GM19455 (cell line): Measurements from ENCODE around the gene ORMDL2.

Experiments
- ATAC-seq: cut with Tn5 transposase; IDR thresholded peaks from one replicate; pipeline ENCODE4 v1.9.1; 2021; ENCODE audit not compliant: unreplicated experiment

ORMDL2 gene, protein sequence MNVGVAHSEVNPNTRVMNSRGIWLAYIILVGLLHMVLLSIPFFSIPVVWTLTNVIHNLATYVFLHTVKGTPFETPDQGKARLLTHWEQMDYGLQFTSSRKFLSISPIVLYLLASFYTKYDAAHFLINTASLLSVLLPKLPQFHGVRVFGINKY

DNA sequence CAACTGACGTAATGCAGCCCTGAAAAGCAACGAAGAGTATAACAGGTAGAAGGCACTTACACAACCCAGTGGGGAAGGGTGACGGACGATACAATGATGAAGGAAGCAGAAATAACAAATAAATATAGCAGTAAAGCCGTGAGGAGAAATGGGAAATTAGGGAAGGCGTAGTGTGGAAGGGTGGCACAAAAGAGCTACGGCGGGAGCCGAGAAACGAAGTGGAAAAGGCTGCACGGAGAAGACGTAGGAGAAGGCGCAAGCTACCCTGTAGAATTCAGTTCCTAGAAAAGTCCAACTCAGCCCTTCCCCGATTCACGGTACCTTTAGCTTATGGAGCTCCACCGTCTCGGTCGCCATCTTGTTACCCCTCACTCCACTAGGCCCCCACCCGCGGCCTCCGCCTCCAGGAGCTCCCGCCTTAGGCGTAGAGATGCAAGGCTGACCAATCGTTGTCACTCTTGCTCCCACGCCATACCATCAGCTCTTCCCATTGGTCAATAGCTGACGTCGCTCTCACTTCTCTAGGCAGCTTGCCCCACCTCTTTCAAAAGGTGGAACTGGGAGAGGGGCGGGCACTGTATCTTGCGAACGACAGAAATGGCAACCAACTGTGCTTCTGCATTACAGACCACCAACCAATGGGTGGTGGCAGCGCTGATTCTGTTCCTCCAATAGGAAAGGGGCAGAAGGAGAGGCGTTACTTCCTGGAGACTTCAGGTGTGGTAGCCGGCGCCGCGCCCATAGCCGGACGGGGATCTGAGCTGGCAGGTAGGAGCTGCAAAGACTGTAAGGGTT is at the start of gene ORMDL2, which contains the start of gene SARNP:
TSS of gene ORMDL2 (plus strand) at position 697 of the 795 bp plus-strand sequence. CDS start 959 bp downstream, outside the sequence.
TSS of gene SARNP (minus strand) at position 380 of the 795 bp plus-strand sequence. CDS start at position 357, 23 bp downstream.
- ATAC-seq, result peak; percentile 98

DNA sequence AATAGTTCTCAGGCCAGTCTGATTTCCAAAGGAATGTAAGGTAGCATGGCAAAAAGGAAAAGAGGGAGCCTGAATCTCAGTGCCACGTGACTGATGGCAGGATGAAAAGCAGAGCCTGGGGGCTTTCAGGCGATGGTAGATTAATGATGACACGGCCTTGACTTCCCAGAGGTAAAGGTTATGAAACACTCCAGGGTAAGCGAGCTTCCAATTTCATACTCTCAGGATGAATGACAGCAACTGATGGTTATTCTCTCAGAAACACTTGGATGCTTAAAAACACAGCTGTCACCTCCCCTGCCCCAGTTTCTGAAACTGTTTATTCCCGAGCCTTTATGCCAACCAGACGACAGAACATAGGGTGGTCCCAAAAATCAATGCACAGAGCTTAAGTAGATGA is 46.1 kb upstream of the ORMDL2 start:
- no peak for ATAC-seq

DNA sequence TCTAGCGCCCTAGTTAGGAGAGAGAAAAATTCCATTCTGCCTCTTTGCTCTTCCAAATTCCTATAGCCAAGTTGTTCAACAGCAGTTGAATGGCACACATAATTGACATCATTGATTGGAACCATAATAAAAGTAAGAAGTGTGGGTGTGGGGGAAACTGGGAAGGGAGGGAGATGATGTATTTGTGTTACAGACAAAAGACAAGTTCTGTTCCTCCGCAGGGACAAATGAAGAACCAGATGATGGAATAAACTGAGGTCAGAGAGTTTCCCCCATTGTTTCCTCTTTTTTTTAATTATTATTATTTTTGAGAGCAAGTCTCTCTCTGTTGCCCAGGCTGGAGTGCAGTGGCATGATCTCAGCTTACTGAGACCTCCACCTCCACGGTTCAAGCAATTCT is 40.0 kb upstream of the ORMDL2 start:
- ATAC-seq, result no peak

DNA sequence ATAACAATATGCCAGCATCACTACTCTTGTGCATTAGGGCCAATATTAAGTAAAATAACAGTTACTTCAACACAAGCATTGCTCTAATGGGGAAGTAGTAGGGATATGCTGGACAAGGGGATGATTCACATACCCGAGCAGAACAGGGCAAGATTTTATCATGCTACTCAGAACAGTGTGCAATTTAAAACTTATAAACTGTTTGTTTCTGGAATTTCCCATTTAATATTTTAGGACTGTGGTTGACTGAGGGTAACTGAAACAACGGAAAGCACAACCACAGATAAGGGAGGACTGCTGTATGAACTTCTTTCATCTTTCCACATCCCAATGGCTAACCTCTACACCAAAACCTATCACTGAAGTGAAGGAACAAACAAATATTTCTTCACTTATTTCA is 37.2 kb upstream of the ORMDL2 start:
- no peak for ATAC-seq

DNA sequence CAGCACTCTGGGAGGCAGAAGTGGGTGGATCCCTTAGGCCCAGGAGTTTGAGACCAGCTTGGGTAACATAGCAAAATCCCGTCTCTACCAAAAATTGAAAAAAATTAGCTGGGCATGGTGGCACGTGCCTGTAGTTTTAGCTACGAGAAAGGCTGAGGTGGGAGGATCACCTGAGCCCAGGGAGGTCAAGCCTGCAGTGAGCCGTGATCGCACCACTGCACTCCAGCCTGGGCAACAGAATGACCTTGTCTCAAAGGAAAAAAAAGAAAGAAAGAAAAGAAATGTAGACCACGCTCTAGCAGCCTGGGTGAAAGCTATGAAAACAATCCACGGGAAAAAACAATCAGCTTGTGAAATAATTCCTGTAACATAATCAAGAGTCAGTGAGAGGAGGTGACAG is 29.3 kb upstream of the ORMDL2 start:
- no peak for ATAC-seq

DNA sequence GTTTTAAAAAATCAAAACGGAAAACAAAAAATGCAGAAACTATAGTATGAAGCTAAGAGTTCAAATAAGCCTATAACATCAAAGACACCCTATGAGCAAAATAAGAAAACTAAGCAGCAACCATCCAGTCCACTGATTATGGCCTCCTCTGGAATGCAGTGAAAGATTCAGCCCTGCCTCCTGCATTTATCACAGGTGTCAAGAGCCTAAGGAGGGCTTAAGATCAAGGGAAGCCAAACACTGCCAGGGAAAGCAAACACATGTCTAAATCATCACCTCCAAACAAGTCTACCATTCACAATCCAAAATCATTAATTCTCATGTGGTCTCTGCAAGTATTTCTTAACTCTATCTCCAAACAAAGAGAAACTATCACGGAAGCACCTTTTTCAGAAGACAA is 28.7 kb upstream of the ORMDL2 start:
- ATAC-seq, result no peak

DNA sequence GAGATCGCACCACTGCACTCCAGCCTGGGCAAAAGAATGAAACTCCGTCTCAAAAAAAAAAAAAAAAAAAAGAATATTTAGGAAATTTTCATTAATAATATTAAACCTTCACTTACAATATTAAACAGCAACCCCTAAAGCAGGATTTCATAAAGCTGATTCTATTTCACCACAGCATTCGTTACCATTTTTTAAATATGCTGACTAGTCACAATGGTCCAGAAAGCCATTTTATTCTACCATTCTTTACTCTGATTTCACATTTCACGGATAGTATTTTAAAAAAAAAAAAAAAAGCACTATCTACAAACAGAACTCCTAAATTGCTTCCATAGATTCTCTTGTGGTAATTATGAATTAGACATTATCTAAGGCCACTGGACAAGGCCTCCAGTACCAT is 27.9 kb upstream of the ORMDL2 start:
- ATAC-seq, result no peak

DNA sequence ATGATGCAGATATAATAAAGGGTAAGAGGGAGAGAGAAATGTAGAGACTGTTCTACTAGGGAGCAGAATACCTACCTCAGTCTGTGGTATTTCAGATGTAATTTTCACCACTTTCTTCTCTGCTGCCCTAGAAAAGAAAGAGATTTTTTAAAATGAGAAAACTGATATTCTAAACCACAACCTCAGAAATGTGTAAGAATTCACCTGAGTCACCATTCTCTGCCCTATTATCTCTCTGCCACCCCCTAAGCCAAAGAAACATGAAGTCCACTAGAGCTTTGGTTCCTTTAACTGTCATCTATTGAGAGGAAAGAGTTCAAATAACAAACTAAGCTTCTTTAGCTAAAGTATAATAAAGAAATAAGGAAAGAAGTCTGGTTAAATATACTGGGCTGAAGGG is 21.9 kb upstream of the ORMDL2 start:
- ATAC-seq, result no peak

DNA sequence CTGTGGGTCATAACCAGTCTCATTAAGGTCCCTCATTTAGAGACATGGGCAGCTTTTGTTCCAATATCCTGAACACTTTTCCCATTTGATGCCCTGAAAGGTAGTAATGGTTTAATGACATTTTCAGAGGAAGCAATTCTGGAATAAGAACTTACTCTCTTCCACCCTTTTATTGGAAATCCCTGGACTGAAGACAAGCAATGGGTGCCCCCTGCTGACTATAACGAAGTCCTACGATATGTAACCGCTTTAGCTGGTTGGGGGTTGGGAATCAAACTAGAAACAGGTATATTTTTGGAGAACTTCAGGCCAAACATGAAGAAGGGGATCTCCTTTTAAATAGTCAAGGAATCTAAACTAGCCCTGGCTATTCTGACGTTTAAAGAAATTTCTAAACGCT is 20.8 kb upstream of the ORMDL2 start:
- no peak for ATAC-seq

DNA sequence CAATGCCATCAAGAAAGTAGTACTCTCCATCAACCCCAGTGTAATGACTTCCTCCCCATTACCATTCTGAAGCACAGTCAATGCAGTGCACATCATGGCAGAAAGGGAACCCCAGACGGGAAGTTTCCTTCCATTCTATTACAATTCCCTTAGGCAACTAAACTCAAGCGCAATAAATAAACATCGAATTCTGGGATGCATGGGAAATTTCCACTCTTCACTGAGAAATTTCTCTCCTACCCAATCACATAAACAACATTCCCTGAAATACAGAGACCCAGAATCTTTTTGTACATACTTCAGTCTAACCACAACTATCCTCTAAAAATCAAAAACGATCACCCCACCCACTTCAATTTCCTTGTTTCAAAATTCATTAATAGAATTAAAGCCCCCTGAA is 20.3 kb upstream of the ORMDL2 start:
- no peak for ATAC-seq

DNA sequence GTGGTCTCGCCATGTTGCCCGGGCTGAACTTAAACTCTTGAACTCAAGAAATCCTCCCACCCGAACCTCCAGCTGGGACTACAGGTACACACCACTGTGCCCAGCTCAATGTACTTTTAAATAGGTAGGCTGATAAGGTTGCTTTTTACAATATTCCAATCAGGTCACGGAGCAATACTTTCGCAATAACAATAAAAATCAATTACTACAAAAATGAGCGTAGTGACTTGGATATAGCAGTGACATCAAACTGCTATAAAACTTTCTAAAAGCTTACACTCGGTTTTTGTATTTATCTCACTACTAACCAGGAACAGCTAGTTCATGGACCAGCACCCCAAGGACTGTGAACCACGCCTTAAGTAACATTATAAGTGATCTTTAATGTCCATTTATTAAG is 10.9 kb upstream of the ORMDL2 start:
- no peak for ATAC-seq

DNA sequence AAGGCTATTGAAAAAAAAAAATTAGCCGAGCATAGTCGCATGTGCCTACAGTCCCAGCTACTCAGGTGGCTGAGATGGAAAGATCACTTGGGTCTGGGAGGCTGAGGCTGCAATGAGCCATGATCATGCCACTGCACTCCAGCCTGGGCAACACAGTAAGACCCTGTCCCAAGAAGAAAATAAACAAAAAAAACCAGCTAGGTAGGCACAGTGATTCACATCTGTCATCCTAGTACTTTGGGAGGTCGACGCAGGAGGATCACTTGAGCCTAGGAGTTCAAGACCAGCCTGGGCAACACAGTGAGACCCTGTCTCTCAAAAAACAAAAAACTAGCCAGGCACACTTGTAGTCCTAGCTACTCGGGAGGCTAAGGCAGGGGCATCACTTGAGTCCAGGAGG is 8.6 kb upstream of the ORMDL2 start:
- no peak for ATAC-seq

DNA sequence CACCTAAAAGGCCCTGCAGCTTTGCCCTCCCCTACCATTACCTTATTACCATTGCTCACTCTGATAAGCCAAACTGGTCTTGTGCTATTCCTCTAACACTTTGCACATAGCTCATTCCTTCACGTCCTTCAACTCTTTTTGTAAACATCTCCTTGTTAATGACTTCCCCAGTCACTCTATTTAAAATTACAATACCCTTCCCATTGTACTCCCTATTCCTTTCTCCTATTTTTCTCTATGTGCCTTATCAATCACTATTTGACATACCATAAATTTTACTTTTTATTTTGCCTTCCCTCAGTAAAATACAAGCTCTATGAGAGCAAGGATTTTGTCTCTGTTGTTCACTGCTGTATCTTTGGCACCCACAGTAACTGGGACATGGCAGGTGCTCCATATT is 5.8 kb upstream of the ORMDL2 start:
- ATAC-seq, result no peak

DNA sequence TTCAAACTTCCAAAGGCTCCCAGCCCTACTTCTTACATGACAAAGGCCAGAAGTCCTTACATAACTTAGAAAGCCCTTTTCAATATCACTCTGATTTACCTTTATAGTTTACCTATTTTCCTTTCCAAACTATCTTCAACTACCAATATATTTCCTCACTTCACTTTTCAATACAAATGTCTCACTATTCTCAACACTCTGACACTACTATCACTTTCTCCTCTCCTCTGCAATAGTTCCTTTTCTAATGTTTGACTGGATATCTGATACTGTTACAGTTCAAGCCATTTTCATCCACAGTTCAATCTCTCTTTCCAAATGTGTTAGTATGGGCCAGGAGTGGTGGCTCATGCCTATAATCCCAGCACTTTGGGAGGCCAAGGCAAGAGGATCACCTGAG is 3.6 kb upstream of the ORMDL2 start:
- ATAC-seq, result no peak

DNA sequence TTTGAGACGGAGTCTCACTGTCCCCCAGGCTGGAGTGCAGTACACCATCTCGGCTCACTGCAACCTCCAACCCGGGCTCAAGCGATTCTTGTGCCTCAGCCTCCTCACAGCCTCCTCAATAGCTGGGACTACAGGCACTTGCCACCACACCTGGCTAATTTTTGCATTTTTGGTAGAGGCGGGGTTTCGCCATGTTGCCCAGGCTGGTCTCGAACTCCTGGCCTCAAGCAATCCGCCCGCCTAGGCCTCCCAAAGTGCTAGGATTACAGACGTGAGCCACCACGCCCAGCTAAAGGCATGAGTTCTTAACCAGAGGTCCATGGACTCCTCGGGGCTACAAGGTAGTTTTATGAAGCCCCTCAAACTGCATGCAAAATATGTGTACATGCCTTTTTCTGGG is 2.4 kb upstream of the ORMDL2 start:
- ATAC-seq, result no peak

DNA sequence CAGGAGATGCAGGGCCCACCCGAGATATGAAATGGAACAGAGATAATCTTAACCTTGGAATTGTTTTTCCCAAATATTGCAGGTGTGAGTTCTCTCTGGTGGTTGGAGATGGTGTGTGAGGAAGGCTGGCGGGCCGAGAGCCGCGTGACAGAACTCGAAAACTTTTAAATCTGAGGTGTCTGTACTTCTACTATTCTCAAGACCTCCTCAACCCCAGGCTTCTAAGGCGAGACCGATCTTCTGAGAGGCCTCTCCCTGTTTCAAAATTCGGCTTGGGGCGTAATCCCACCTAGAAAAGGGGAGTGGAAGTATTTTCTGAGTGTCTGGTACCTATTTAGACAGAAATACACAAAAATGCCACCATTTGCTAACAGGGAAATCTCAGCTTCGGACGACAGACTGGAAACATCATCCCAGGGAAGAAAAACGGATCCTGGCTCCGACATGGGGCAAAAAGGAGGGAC is 928 bp upstream of the ORMDL2 start:
- ATAC-seq, result no peak

DNA sequence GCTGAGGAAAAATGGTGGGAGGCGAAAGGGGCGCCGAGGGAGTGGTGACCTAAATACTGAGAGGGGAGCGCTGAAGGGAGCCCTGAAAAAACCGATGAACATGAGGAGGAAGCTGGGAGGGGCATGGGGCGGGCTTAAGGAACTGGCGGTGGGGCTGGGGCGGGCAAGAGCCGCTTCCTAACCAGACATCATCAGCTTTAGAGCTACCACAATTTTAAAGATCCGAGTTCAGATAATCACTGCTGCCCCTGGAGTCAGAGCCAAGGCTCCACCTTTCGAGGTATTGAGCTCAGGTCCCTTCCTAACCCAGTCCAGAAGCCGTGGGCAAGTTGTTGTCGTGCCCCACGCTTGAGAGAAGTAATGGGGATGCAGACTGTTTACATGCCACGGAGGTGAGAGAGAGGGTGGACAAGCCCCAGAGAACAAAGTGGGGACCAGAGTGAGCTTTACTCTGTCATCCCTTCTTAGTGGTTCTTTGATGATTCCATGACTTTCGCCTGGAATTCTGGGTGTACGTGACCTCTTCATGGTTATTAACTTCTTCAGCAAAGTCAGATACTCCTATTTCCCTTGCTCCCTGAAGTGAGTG is 393 bp downstream of the ORMDL2 start:
- ATAC-seq, result peak; percentile 25

DNA sequence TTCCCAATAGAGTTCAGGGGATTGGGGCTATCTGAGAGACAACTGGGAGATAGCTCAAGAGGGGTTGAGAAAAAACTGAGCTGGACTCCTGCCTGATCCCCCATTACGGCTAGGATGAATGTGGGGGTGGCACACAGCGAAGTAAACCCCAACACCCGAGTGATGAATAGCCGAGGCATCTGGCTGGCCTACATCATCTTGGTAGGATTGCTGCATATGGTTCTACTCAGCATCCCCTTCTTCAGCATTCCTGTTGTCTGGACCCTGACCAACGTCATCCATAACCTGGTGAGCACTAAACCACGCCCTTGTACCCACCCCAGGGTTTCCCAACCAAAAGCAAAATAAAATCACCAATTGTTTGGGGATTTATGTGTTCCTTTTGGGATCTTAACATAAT is 1.0 kb downstream of the ORMDL2 start:
- no peak for ATAC-seq

DNA sequence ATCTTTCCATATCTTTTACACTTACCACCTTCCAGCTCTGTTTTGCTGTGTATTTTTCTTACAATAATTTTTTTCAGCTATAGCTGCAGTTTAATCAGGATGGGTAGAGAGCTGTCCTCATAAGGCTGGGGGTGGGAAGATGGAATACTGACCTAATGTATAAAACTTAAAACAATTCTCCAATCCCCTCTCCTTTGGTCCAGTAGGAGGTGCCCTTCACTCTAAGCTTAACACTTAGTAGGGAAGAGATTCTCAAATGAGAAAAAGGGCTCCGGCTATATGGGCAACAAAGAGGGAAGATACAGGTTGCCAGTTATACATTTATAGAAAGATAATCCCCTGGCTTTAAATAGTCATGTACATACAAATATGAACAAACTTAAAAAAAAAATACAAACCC is 2.8 kb downstream of the ORMDL2 start:
- ATAC-seq, result no peak

DNA sequence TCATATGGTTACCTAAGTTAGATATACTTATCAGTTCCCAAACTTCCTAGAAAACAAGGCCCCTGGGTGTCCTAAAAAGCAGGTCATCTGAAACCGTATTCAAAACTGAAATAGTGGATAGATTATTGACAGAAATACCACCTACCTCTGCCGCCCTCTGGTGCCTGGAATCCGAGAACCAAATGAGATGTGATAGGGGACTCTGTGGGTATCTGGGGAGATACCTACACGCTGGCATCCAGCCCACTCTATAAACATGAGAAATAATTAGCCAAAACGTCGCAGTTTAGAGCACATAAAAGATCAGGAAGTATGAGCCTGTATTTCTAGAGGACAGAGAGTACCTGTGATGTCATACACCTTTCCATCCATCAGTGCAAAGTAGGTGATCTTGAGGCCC is 4.4 kb downstream of the ORMDL2 start:
- ATAC-seq, result no peak

DNA sequence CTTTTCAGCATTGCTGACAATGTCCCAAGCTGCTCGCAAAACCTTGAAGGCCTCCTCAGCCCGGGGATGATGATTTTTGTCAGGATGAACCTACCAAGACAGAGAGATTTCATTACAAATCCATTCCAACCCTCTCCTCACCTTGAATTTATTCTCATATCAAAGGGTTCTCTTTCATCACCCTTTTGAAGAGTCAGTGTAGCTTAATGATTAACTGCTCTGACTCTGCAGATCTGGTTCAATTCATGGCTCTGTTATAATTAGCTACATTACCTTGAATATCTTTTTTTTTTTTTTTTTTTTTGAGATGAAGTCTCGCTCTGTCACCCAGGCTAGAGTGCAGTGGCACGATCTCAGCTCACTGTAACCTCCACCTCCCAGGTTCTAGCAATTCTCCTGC is 5.6 kb downstream of the ORMDL2 start:
- ATAC-seq, result no peak

DNA sequence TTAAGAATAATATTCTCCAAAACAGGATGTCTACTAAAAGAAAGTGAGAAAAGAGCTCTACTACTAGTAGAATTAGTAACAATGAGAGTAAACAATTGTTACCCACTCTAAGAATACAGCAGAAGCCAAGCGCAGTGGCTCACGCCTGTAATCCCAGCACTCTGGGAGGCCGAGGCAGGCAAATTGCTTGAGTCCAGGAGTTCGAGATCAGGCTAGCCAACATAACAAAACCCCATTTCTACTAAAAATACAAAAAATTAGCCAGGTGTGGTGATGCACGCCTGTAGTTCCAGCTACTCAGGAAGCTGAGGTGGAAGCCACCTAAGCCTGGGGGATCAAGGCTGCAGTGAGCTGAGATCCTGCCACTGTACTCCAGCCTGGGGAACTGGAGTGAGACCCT is 6.9 kb downstream of the ORMDL2 start:
- no peak for ATAC-seq
